HUES48 (cell line): ENCODE data around the gene PAX4.

Experiments
- H3K27ac ChIP-seq: one replicate; pipeline ENCODE4 v1.7.0; 2013; ENCODE audit warnings: low read depth, low read length, inconsistent platforms
- H3K27me3 ChIP-seq: 2 replicates; pipeline ENCODE4 v1.6.1; 2013; ENCODE audit warnings: mild to moderate bottlenecking, low read length; ENCODE audit not compliant: control insufficient read depth, insufficient read depth
- H3K36me3 ChIP-seq: 2 replicates; pipeline ENCODE4 v1.6.1; 2013; ENCODE audit warnings: low read length; ENCODE audit not compliant: control insufficient read depth, insufficient read depth
- H3K4me1 ChIP-seq: 2 replicates; pipeline ENCODE4 v1.6.1; 2013; ENCODE audit warnings: mild to moderate bottlenecking, low read length; ENCODE audit not compliant: control insufficient read depth, insufficient read depth
- H3K4me3 ChIP-seq: 2 replicates; pipeline ENCODE4 v1.5.1; 2013; ENCODE audit warnings: mild to moderate bottlenecking, low read depth, low read length
- H3K9ac ChIP-seq: 2 replicates; pipeline ENCODE4 v1.6.1; 2013; ENCODE audit warnings: mild to moderate bottlenecking, low read depth, low read length, moderate library complexity
- H3K9me3 ChIP-seq: 2 replicates; pipeline ENCODE4 v1.6.1; 2013; ENCODE audit warnings: low read length; ENCODE audit not compliant: control insufficient read depth, insufficient read depth

The PAX4 gene

GRCh38 chr7:127652333-127653248, 34.6 kb upstream of the PAX4 start:
- Histone ChIP-seq H3K4me1 (peaks cover 26% of the 10 kb centered on the region), H3K4me3 (peak overlapping the region; percentile 98), H3K9me3 (no peaks in the 10 kb centered on the region), H3K27me3 (no peaks in the 10 kb centered on the region), H3K9ac (peak overlapping the region; percentile 94), H3K36me3 (peaks cover 20% of the 10 kb centered on the region), H3K27ac (peak overlapping the region; percentile 81)

DNA sequence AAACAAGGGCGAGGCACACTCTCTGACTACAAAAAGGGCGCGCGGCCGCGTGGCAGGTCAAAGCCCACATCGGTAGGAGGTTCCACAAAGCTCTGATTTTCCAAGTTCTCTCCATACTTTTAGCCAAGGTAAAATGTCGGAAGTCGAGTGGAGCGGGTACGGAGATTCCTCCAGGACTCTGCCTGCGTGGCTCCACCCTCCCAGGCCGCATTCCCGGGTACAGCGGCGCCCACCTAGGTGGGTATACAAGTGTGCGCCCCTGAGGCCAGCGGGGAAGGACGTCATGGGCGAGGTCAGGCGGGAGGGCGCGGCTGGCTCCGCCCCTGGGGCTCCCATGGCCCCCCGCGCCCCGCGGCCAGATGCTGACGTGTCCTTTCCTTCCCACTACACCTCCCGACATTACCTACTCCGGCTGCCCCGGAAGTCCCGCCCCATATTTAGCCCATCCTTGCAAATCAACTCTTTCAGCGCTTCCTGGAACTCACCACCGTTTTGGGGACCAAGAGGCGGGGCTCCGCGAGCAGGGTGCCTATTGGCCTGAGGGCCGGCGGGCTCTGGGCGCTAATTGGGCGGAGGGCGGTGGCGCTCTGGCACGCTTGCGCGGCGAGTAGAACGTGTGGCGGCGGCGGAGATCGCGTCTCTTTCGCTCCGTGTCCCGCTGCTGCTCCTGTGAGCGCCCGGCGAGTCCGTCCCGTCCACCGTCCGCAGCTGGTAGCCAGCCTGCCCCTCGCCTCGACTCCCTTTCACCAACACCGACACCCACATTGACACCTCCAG, 33.8 kb upstream of the PAX4 start, which contains the start of gene SND1:
SND1 (plus strand) TSS at position 639 of the 777 bp plus-strand sequence. CDS start 180 bp downstream, outside the sequence.
- Histone ChIP-seq H3K4me3 (peak within 1 kb of the TSS; percentile 98), H3K36me3 (peaks cover 11% of the 10 kb centered on the region), H3K9me3 (no peaks in the 10 kb centered on the region), H3K27me3 (no peaks in the 10 kb centered on the region), H3K9ac (peak within 1 kb of the TSS; percentile 97), H3K27ac (peak within 1 kb of the TSS; percentile 95), H3K4me1 (peaks cover 26% of the 10 kb centered on the region)

DNA sequence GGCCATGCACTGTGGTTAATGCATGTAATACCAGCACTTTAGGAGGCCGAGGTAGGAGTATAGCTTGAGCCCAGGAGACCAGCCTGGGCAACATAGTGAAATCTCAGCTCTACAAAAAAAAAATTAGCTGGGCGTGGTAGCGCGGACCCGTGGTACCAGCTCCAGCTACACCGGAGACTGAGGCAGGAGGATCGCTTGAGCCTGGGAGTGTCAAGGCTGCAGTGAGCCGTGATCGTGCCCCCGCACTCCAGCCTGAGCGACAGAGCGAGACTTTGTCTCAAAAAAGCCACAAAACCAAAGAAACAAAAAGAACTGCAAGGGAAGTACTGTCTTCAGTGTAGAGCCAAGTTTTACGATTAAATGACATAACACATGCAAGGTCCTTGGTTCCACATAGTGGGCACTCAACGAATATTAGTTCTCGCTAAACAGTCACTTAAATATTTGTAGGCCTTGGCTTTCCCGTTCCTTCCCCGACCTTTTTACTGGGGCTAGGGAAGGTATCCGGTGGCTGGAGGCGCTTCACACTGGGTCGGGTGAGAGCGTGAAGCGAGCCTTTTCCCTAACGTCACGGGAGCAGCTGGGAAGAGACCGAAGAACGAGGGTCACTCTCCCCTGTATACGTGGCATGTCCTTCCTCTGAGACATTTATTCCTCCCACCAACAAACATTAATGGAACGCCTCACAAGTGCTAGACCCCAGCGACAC, 33.1 kb upstream of the PAX4 start:
- H3K36me3 ChIP-seq: peaks cover 9% of the 10 kb centered on the region
- H3K4me3 ChIP-seq: peak overlapping the region; percentile 98
- H3K27me3 ChIP-seq: no peaks in the 10 kb centered on the region
- peak overlapping the region; percentile 97 for H3K9ac ChIP-seq
- peaks cover 26% of the 10 kb centered on the region for H3K4me1 ChIP-seq
- H3K27ac ChIP-seq: peak overlapping the region; percentile 95
- H3K9me3 ChIP-seq: no peaks in the 10 kb centered on the region

DNA sequence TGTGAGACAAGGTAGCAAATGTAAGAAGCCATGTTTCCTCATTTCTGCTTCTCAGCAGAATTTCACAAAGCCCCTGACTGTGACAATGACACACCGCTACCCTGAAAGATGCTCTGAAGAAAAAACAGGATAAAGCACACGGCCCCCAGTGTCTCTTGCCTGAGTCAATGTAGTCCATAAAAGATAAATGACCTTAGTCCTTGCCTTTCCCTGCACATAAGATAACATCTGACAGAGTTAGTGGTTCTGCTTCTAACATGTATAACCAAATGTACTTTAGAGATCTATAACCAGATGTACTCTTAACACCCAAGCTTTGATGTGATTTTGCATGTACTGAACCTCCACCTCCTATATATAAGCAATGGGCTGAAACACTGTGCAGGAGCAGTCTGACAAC, 31.0 kb upstream of the PAX4 start:
- H3K9ac ChIP-seq: no peak overlapping the region
- peaks cover 10% of the 10 kb centered on the region for H3K4me1 ChIP-seq
- no peaks in the 10 kb centered on the region for H3K27me3 ChIP-seq
- peaks cover 2% of the 10 kb centered on the region for H3K36me3 ChIP-seq
- H3K4me3 ChIP-seq: no peak overlapping the region
- H3K9me3 ChIP-seq: no peaks in the 10 kb centered on the region
- H3K27ac ChIP-seq: no peak overlapping the region

DNA sequence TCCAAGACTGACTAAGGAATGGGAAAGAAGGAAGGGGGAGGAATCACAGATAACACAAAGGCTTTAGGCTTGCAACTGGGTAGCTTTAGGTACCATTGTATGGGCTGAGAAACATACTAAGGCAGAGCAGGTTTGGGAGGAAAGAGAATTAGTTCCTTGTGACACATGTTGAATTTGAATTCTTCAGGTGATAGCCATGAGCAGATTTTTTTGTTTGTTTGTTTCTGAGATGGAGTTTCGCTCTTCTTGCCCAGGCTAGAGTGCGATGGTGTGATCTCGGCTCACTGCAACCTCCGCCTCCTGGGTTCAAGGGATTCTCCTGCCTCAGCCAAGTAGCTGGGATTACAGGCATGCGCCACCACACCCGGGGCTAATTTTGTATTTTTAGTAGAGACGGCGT, 29.7 kb upstream of the PAX4 start:
- no peaks in the 10 kb centered on the region for H3K36me3 ChIP-seq

DNA sequence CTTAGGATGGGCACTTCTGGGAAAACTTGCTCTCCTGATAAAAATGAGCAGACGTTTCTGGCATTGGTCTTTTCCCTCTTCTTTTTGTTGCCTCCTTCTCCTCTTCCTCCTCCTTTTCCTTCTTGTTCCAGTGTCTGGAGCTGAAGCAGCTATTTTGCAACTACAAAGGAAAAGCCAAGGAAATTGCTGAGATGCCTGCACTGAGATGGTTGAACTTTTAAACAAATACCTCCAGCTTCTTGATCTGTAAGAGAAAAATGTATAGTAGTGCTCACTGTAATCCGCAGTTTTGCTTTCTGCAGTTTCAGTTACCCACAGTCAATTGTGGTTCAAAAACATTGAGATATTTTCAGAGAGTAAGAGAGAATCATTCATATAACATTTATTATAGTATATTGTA, 26.5 kb upstream of the PAX4 start:
- Histone ChIP-seq H3K36me3 (no peaks in the 10 kb centered on the region), H3K27me3 (no peaks in the 10 kb centered on the region), H3K9ac (no peak overlapping the region), H3K4me3 (no peak overlapping the region), H3K9me3 (no peaks in the 10 kb centered on the region), H3K27ac (no peak overlapping the region), H3K4me1 (peaks cover 8% of the 10 kb centered on the region)

More for the DNA sequence above, 29.7 kb upstream of the PAX4 start:
- Histone ChIP-seq H3K27me3 (no peaks in the 10 kb centered on the region), H3K27ac (no peak overlapping the region), H3K4me1 (peaks cover 5% of the 10 kb centered on the region), H3K9ac (no peak overlapping the region), H3K9me3 (no peaks in the 10 kb centered on the region), H3K4me3 (no peak overlapping the region)

DNA sequence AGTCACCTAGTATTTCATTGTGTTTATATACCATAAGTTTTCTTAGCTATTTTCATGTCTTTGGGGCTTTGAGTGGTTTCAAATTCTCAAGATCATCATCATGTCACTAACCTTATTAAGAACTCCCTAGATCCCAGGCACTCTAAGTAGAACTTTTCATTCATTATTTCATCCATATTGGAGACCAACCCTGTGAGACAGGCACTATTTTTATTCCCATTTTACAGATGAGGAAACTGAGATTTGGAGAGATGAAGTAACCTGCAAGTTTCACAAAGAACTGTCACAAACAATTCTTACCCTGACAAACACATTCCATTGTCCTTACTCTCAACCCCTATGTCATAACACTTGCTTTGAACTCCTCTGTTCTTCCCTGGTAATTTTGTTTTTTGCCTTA, 20.3 kb upstream of the PAX4 start:
- Histone ChIP-seq H3K4me1 (peaks cover 8% of the 10 kb centered on the region), H3K9ac (no peak overlapping the region), H3K4me3 (no peak overlapping the region), H3K27ac (no peak overlapping the region), H3K9me3 (no peaks in the 10 kb centered on the region), H3K36me3 (no peaks in the 10 kb centered on the region), H3K27me3 (no peaks in the 10 kb centered on the region)

GRCh38 chr7:127635659-127636285, 17.8 kb upstream of the PAX4 start:
- Histone ChIP-seq H3K4me3 (no peak overlapping the region), H3K27me3 (no peaks in the 10 kb centered on the region), H3K36me3 (no peaks in the 10 kb centered on the region), H3K27ac (no peak overlapping the region), H3K9ac (no peak overlapping the region), H3K9me3 (no peaks in the 10 kb centered on the region), H3K4me1 (no peaks in the 10 kb centered on the region)

GRCh38 chr7:127632276-127632910, 14.5 kb upstream of the PAX4 start:
- Histone ChIP-seq H3K36me3 (no peaks in the 10 kb centered on the region), H3K4me1 (peaks cover 8% of the 10 kb centered on the region), H3K27ac (no peak overlapping the region), H3K9ac (no peak overlapping the region), H3K4me3 (no peak overlapping the region), H3K9me3 (no peaks in the 10 kb centered on the region), H3K27me3 (no peaks in the 10 kb centered on the region)

DNA sequence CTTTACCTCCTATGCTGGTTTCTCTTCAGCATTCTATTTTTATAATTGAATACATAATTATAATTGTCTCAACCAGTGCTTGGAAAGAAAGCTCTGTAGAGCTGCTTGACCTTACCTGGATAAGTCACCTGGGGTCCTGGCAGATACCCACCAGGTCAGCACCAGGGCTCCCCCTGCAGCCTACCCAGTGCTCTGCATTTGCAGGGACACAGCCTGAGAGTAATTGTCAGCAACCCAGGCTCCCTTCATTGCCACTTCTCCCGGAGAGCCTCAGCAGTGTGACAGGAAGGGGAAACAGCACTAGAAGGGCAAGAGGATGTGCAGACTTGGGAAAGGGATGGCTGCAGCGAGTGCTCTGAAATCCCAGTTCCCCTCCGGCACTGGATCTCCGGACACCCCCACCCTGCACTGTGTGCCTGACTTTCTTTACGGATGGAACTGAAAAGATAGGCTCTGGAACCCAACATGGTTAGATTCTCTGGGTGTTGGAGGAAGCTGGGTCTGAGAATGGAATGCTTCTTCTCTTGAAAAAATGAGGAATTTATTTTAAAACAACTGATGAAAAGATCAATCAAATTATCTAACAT, 11.4 kb upstream of the PAX4 start:
- H3K27me3 ChIP-seq: no peaks in the 10 kb centered on the region
- no peak overlapping the region for H3K4me3 ChIP-seq
- H3K36me3 ChIP-seq: no peaks in the 10 kb centered on the region
- no peaks in the 10 kb centered on the region for H3K9me3 ChIP-seq
- H3K4me1 ChIP-seq: peaks cover 8% of the 10 kb centered on the region
- no peak overlapping the region for H3K27ac ChIP-seq
- no peak overlapping the region for H3K9ac ChIP-seq
